ENCODE results near the gene CT45A7.
"Not testable (repeated sequence)": the region's sequence is repeated elsewhere in the genome, so short reads cannot be mapped to it uniquely, and the experiment has no call there.

The CT45A7 gene, protein sequence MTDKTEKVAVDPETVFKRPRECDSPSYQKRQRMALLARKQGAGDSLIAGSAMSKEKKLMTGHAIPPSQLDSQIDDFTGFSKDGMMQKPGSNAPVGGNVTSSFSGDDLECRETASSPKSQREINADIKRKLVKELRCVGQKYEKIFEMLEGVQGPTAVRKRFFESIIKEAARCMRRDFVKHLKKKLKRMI

DNA sequence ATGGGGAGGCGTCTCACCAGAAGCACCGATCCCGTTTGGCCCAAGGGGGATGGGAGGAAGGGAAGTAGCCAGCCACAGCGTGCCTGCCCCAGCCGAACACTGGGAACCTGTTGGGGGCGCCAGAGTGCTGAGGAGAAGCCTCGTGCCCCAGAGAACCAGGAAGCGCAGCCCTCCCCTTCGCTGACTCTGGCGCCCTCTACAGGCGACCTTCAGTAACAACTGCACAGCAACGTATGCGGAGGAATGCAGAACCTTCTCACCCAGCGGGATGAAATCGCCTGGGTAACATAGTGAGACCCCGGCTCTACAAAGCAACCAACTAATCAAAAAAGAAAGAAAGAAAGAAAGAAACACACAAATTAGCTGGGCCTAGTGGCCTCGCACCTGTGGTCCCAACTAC is at the start of gene CT45A7:
Gene CT45A7, minus strand, starts transcription at position 101 of the 400 bp plus-strand sequence. CDS start 3,747 bp downstream, outside the sequence.
- not testable (repeated sequence) for DNase-seq

DNA sequence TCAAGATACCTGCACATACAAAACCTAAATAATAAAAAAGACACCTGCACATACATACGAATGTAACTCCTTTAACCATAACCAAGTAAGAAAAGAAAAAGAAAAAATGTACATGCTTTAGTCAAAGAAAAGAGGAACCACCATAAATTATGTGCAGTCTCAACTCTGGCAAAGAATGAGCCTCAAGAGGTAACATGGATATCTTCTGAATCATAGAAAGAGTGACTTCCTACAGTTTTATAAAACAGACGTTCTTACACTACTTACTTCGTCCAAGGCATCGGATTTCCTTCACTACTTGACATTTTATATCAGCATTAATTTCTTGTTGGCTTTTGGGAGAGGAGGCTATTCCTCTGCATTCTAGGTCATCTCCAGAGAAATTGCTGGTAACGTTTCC is 45.7 kb upstream of the CT45A7 start:
- not testable (repeated sequence) for DNase-seq

DNA sequence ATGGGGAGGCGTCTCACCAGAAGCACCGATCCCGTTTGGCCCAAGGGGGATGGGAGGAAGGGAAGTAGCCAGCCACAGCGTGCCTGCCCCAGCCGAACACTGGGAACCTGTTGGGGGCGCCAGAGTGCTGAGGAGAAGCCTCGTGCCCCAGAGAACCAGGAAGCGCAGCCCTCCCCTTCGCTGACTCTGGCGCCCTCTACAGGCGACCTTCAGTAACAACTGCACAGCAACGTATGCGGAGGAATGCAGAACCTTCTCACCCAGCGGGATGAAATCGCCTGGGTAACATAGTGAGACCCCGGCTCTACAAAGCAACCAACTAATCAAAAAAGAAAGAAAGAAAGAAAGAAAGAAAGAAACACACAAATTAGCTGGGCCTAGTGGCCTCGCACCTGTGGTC is 34.6 kb upstream of the CT45A7 start, which contains the start of gene CT45A9:
Gene CT45A9, minus strand, starts transcription at position 101 of the 400 bp plus-strand sequence. CDS start 3,751 bp downstream, outside the sequence.
- not testable (repeated sequence) for DNase-seq

DNA sequence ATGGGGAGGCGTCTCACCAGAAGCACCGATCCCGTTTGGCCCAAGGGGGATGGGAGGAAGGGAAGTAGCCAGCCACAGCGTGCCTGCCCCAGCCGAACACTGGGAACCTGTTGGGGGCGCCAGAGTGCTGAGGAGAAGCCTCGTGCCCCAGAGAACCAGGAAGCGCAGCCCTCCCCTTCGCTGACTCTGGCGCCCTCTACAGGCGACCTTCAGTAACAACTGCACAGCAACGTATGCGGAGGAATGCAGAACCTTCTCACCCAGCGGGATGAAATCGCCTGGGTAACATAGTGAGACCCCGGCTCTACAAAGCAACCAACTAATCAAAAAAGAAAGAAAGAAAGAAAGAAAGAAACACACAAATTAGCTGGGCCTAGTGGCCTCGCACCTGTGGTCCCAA is 17.4 kb upstream of the CT45A7 start, which contains the start of gene CT45A8:
Gene CT45A8, minus strand, starts transcription at position 101 of the 400 bp plus-strand sequence. CDS start 3,755 bp downstream, outside the sequence.
- not testable (repeated sequence) for DNase-seq

DNA sequence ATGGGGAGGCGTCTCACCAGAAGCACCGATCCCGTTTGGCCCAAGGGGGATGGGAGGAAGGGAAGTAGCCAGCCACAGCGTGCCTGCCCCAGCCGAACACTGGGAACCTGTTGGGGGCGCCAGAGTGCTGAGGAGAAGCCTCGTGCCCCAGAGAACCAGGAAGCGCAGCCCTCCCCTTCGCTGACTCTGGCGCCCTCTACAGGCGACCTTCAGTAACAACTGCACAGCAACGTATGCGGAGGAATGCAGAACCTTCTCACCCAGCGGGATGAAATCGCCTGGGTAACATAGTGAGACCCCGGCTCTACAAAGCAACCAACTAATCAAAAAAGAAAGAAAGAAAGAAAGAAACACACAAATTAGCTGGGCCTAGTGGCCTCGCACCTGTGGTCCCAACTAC is 17.2 kb downstream of the CT45A7 start, which contains the start of gene CT45A2:
Gene CT45A2, minus strand, starts transcription at position 101 of the 400 bp plus-strand sequence. CDS start 3,747 bp downstream, outside the sequence.
- not testable (repeated sequence) for DNase-seq

DNA sequence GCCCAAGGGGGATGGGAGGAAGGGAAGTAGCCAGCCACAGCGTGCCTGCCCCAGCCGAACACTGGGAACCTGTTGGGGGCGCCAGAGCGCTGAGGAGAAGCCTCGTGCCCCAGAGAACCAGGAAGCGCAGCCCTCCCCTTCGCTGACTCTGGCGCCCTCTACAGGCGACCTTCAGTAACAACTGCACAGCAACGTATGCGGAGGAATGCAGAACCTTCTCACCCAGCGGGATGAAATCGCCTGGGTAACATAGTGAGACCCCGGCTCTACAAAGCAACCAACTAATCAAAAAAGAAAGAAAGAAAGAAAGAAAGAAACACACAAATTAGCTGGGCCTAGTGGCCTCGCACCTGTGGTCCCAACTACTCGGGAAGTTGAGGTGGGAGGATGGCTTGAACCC is 34.4 kb downstream of the CT45A7 start, which contains the start of gene CT45A6:
Gene CT45A6, minus strand, starts transcription at position 101 of the 400 bp plus-strand sequence. CDS start 3,794 bp downstream, outside the sequence.
- DNase-seq = not testable (repeated sequence)

DNA sequence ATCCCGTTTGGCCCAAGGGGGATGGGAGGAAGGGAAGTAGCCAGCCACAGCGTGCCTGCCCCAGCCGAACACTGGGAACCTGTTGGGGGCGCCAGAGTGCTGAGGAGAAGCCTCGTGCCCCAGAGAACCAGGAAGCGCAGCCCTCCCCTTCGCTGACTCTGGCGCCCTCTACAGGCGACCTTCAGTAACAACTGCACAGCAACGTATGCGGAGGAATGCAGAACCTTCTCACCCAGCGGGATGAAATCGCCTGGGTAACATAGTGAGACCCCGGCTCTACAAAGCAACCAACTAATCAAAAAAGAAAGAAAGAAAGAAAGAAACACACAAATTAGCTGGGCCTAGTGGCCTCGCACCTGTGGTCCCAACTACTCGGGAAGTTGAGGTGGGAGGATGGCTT is 51.7 kb downstream of the CT45A7 start, which contains the start of gene CT45A5:
Gene CT45A5, minus strand, starts transcription at position 101 of the 400 bp plus-strand sequence. CDS start 3,774 bp downstream, outside the sequence.
- not testable (repeated sequence) for DNase-seq
